ENCODE results near the gene CEBPE. TPM values are rescaled to one million over a fixed set of nuclear protein-coding genes. Genes with fewer than 3 reads are reported as not detected.

CEBPE gene
- polyA plus RNA-seq, 1 donor = not detected

GRCh38 chr14:23101986-23102625, 16.9 kb downstream of the CEBPE start:
- DNase-seq = no peak

GRCh38 chr14:23101213-23101970, 17.7 kb downstream of the CEBPE start:
- DNase-seq = no peak

GRCh38 chr14:23099212-23099861, 19.7 kb downstream of the CEBPE start:
- no peak for DNase-seq

GRCh38 chr14:23097786-23098185, 21.3 kb downstream of the CEBPE start:
- no peak for DNase-seq

GRCh38 chr14:23095196-23096108, 23.6 kb downstream of the CEBPE start, which contains the start of gene C14orf119:
Gene C14orf119 (plus strand): TSS chr14:23095505. CDS start chr14:23097659, 2,154 bp downstream.
- DNase-seq = peak; percentile 100

- DNase-seq = peak; percentile 84
Observed at GRCh38 chr14:23094666-23095195, 24.3 kb downstream of the CEBPE start, which contains the start of gene ACIN1. Gene ACIN1 (minus strand): TSS chr14:23095136. CDS start chr14:23095112, 24 bp downstream.

- no peak for DNase-seq
Observed at GRCh38 chr14:23093991-23094665, 24.9 kb downstream of the CEBPE start.

GRCh38 chr14:23093526-23093925, 25.5 kb downstream of the CEBPE start:
- no peak for DNase-seq

GRCh38 chr14:23093104-23093503, 26.0 kb downstream of the CEBPE start:
- DNase-seq = no peak

GRCh38 chr14:23091294-23092225, 27.5 kb downstream of the CEBPE start:
- DNase-seq = no peak

GRCh38 chr14:23090254-23090636, 28.8 kb downstream of the CEBPE start:
- DNase-seq = no peak

- DNase-seq = no peak
Observed at GRCh38 chr14:23089498-23090253, 29.4 kb downstream of the CEBPE start.

GRCh38 chr14:23086565-23086964, 32.5 kb downstream of the CEBPE start:
- no peak for DNase-seq

- no peak for DNase-seq
Observed at GRCh38 chr14:23085458-23085857, 33.6 kb downstream of the CEBPE start.

- no peak for DNase-seq
Observed at GRCh38 chr14:23080474-23080873, 38.6 kb downstream of the CEBPE start.

GRCh38 chr14:23079716-23080115, 39.3 kb downstream of the CEBPE start:
- no peak for DNase-seq

- no peak for DNase-seq
Observed at GRCh38 chr14:23078692-23079116, 40.4 kb downstream of the CEBPE start.

- DNase-seq = no peak
Observed at GRCh38 chr14:23077962-23078361, 41.1 kb downstream of the CEBPE start.

- no peak for DNase-seq
Observed at GRCh38 chr14:23076785-23077408, 42.2 kb downstream of the CEBPE start.
